Heart left ventricle (tissue), 16 donors: ENCODE measurements around the gene OR14A16. TPM values are rescaled to one million over a fixed set of nuclear protein-coding genes. Genes with fewer than 3 reads are reported as not detected.

Experiments used
- ATAC-seq, 4 donors: fragments of 200-7000 bp; cut with Tn5 transposase; one replicate each; pipeline ENCODE4 v1.9.1; 2020 to 2022; ENCODE audit warnings: moderate library complexity in 4 of 4, mild to moderate bottlenecking in 3 of 4, moderate number of reproducible peaks in 1 of 4
- DNase-seq, 5 donors: peaks; one replicate each; pipeline ENCODE4 v3.0.0-alpha.2; 2020
- H3K27ac ChIP-seq, 12 donors: fragments of 200-600 bp; sonication (generic) in 4 of 12; one replicate each; pipeline versions ENCODE4 v1.5.0 to v1.8.0; 2016 to 2022; ENCODE audit warnings: mild to moderate bottlenecking in 2 of 12
- H3K27me3 ChIP-seq, 9 donors: fragments of 200-600 bp; sonication (generic) in 2 of 9; one replicate each; pipeline versions ENCODE4 v1.5.1 to v1.8.0; 2016 to 2022; ENCODE audit warnings: mild to moderate bottlenecking in 3 of 9
- H3K36me3 ChIP-seq, 9 donors: fragments of 200-600 bp; sonication (generic) in 2 of 9; one replicate each; pipeline versions ENCODE4 v1.5.0 to v1.8.0; 2018 to 2022; ENCODE audit warnings: mild to moderate bottlenecking in 2 of 9
- H3K4me1 ChIP-seq, 12 donors: fragments of 200-600 bp; sonication (generic) in 4 of 12; one replicate each; pipeline versions ENCODE4 v1.5.0 to v1.8.0; 2016 to 2022; ENCODE audit warnings: mild to moderate bottlenecking in 3 of 12
- H3K4me3 ChIP-seq, 12 donors: fragments of 200-600 bp; sonication (generic) in 4 of 12; one replicate each; pipeline versions ENCODE4 v1.5.0 to v1.8.0; 2017 to 2022; ENCODE audit warnings: mild to moderate bottlenecking in 9 of 12, moderate library complexity in 4 of 12
- H3K9me3 ChIP-seq, 12 donors: fragments of 200-600 bp; sonication (generic) in 4 of 12; one replicate each; pipeline versions ENCODE4 v1.5.0 to v1.8.0; 2016 to 2022; ENCODE audit warnings: mild to moderate bottlenecking in 1 of 12
- CTCF ChIP-seq, 12 donors: fragments of 200-600 bp; sonication (generic) in 4 of 12; IDR thresholded peaks; one replicate each; pipeline versions ENCODE4 v1.5.0 to v1.8.0; 2018 to 2022; ENCODE audit warnings: antibody characterized with exemption in 12 of 12, mild to moderate bottlenecking in 5 of 12
- POLR2A ChIP-seq, 2 donors: fragments of 450-650 bp; IDR thresholded peaks; one replicate each; pipeline ENCODE4 v1.6.1; 2017; ENCODE audit warnings: antibody characterized with exemption in 2 of 2, mild to moderate bottlenecking in 2 of 2, moderate library complexity in 2 of 2
- WGBS, 4 donors: extraction: QIAGEN DNeasy Blood & Tissue Kit in 2 of 4; methylation state at CpG; one replicate each; pipeline versions ENCODE4 v1.1.5 to v1.1.7; 2013 to 2018; 5-methylcytosine and 5-hydroxymethylcytosine counted together
- intact Hi-C, 10 donors: fragments of 100-400 bp; cut with DNase I; formaldehyde crosslinking; loops; one replicate each; pipeline versions ENCODE4 v1.11.1 to v1.14.2; 2022
- long read RNA-seq, 3 donors: library from polyadenylated mRNA; unstranded; transcript quantifications; one replicate each; pipeline ENCODE4 v2.0.0, GENCODE V29; 2020 to 2021
- polyA plus RNA-seq, 2 donors: library from polyadenylated mRNA; stranded (reverse); fragments of 200-250 nt; gene quantifications; one replicate each; pipeline ENCODE4 v1.2.3, GENCODE V29; 2013
- total RNA-seq, 9 donors: library from RNA; depleted of rRNA in 2 of 9; stranded (reverse); fragments of >200 nt in 2 of 9; fragmentation: NEBNext Ultra II Directional in 3 of 9; extraction: Animal tissue kit (Norgen Biotek cat#: 25700) in 3 of 9; gene quantifications; one replicate each; pipeline versions ENCODE4 v1.1.0 to v1.2.4, GENCODE V29; 2016 to 2023
- donor health status: ischemic (EF 13 %, LVEDD 7.1; RV severe dilation, severe dysfunction).
- donor health status: healthy with polysubstance abuse.
- donor health status: DM: no; HTN: yes; CAD: no.
- donor health status: DM: no; HTN: no; CAD: no.
- donor health status: ischemic (EF 25% LVEDD 6.9; RV normal size, moderate dysfunction).
- donor health status: ischemic (EF 25% LVEDD 5.7; RV mildly dilated, moderate dysfunction).
- donor health status: healthy.
- donor health status: DM: yes; HTN: yes; CAD: no.
- donor health status: ischemic (EF 35%, LVEDD 5.7; RV mildly dilated, moderate dysfunction).
- donor health status: nonischemic (EF 11% LVEDD 7.7; RV severe dilation, severe dysfunction).
- donor health status: DM: yes; HTN: yes; CAD: no.
- donor health status: PGD.
- donor health status: ischemic (EF 29% LVEDD 5.4; RV normal size, mild dysfunction).
- donor health status: nonischemic (EF 23%, LVEDD 6.1; RV moderate dilation, normal function).

OR14A16 gene
- total RNA-seq (not detected), polyA plus RNA-seq (not detected)
- long read RNA-seq, donor 1, result 0 reads
- long read RNA-seq, donor 2, result 0 reads
- long read RNA-seq, donor 3, result 0 reads

GRCh38 chr1:247824023-247824422 is at the start of gene OR14A16:
OR14A16 (minus strand) TSS chr1:247824119; CDS start chr1:247815729, 8,390 bp downstream.
- Histone ChIP-seq H3K27me3 (no peaks in the 10 kb centered on the region), H3K4me3 (no peak within 1 kb of the TSS), H3K9me3 (no peaks in the 10 kb centered on the region), H3K36me3 (no peaks in the 10 kb centered on the region), H3K4me1 (no peaks in the 10 kb centered on the region), H3K27ac (no peak within 1 kb of the TSS)
- TF ChIP-seq CTCF (IDR thresholded peaks at IDR 0.05) (no peak), POLR2A (IDR thresholded peaks at IDR 0.05) (no peak)
- WGBS, 4 donors, result 53 to 61% (median 58%) methylated on average over 6 of the region's 6 CpGs
- intact Hi-C loops, result no loop called here
- ATAC-seq, result no peak
- no peak for DNase-seq

GRCh38 chr1:247865416-247865815 is 41.5 kb upstream of the OR14A16 start:
- ATAC-seq (no peak), DNase-seq (no peak)
- H3K4me3 ChIP-seq, result no peak overlapping the region
- no peak overlapping the region for H3K27ac ChIP-seq
- no peak for TF ChIP-seq POLR2A (IDR thresholded peaks at IDR 0.05)
- TF ChIP-seq CTCF (IDR thresholded peaks at IDR 0.05), result no peak
- no peaks in the 10 kb centered on the region for H3K36me3 ChIP-seq
- H3K27me3 ChIP-seq, result peaks cover 0 to 9% (median 0%) of the 10 kb centered on the region in 9 donors
- intact Hi-C loops, result no loop called here
- H3K4me1 ChIP-seq, result no peaks in the 10 kb centered on the region
- H3K9me3 ChIP-seq, result no peaks in the 10 kb centered on the region
- 56 to 78% (median 72%) methylated on average over 6 of the region's 6 CpGs for WGBS, 4 donors

DNA sequence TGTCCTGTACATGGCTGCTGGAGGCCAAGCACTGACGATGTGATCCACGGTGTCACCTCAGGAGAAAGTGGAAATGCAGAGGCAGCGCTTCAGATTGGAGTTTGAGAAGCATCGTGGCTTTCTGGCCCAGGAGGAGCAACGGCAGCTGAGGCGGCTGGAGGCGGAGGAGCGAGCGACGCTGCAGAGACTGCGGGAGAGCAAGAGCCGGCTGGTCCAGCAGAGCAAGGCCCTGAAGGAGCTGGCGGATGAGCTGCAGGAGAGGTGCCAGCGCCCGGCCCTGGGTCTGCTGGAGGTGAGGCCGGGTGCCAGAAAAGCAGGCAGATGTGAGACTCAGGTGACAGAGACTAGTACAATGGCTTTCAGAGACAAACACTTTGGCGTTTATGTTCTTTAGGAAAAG is 40.7 kb upstream of the OR14A16 start:
- Histone ChIP-seq H3K27ac (no peak overlapping the region), H3K4me1 (no peaks in the 10 kb centered on the region), H3K4me3 (no peak overlapping the region), H3K36me3 (no peaks in the 10 kb centered on the region), H3K9me3 (no peaks in the 10 kb centered on the region), H3K27me3 (peaks cover 0 to 9% (median 0%) of the 10 kb centered on the region in 9 donors)
- DNase-seq (no peak), ATAC-seq (no peak)
- TF ChIP-seq CTCF (IDR thresholded peaks at IDR 0.05), result no peak
- no peak for TF ChIP-seq POLR2A (IDR thresholded peaks at IDR 0.05)
- intact Hi-C loops, result no loop called here
- WGBS, 4 donors, result 81 to 90% (median 86%) methylated on average over 16 to 17 of the region's 17 CpGs

DNA sequence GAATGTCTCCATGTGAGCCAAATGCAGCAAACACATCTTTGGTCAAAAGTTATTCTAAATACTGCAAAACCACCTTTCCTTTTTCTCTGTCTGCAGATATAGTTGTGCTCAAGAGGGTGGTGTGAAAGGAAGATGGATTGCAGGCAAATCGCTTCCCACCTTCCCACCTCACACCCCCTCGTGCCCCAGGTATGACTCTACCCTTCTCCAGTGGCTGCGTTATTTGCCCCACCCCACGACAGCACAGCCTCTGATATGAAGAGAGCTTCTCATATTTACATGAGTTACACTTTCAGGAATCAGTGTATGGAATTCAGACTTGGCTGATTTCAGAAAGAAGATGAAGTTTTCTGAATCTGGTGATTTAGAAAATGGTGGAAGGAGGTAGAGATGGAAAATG is 38.8 kb upstream of the OR14A16 start:
- no peak overlapping the region for H3K27ac ChIP-seq
- 74 to 91% (median 77%) methylated on average over 4 of the region's 4 CpGs for WGBS, 4 donors
- peaks cover 0 to 26% (median 7%) of the 10 kb centered on the region in 9 donors for H3K27me3 ChIP-seq
- H3K4me1 ChIP-seq, result peaks cover 0 to 4% (median 0%) of the 10 kb centered on the region in 12 donors
- intact Hi-C loops, result no loop called here
- H3K4me3 ChIP-seq, result no peak overlapping the region
- no peaks in the 10 kb centered on the region for H3K9me3 ChIP-seq
- TF ChIP-seq POLR2A (IDR thresholded peaks at IDR 0.05) (no peak), CTCF (IDR thresholded peaks at IDR 0.05) (no peak)
- no peaks in the 10 kb centered on the region for H3K36me3 ChIP-seq
- DNase-seq (no peak), ATAC-seq (no peak)
